WTC11 (cell line): ENCODE results near the gene TLR7.

Experiments
- CTCF ChIP-seq: fragments of 200-600 bp; IDR thresholded peaks from 2 replicates; pipeline ENCODE4 v1.8.0; 2022; ENCODE audit warnings: antibody characterized with exemption
- FOXP1 ChIP-seq: sonication (generic); formaldehyde crosslinking; IDR thresholded peaks from 2 replicates; pipeline ENCODE4 v1.8.0; 2022; ENCODE audit warnings: missing genetic modification reagents, mild to moderate bottlenecking, moderate library complexity, borderline replicate concordance
- NR2C2 ChIP-seq: sonication (generic); formaldehyde crosslinking; IDR thresholded peaks from 2 replicates; pipeline ENCODE4 v1.8.0; 2022; ENCODE audit warnings: mild to moderate bottlenecking, missing genetic modification reagents

GRCh38 chrX:12877386-12877785, 10.5 kb downstream of the TLR7 start:
- TF ChIP-seq NR2C2 (CRISPR knock-in tag), result no peak
- TF ChIP-seq CTCF, result no peak
- no peak for TF ChIP-seq FOXP1 (CRISPR knock-in tag)
